Fibroblast of villous mesenchyme (primary cell): ENCODE measurements around the gene RBMS3. TPM values are rescaled to one million over a fixed set of nuclear protein-coding genes. Genes with fewer than 3 reads are reported as not detected.

Experiments used
- DNase-seq: peaks from one replicate; pipeline ENCODE4 v3.0.0-alpha.2; 2010; ENCODE audit warnings: low read depth
- H3K4me3 ChIP-seq: 2 replicates; pipeline ENCODE4 v1.5.1; 2011; ENCODE audit warnings: low read depth, mild to moderate bottlenecking, low read length
- total RNA-seq: library from RNA; depleted of rRNA; stranded (reverse); fragments of >200 nt; gene quantifications from 2 replicates; pipeline ENCODE4 v1.2.3, GENCODE V29; 2012
- TF ChIP-seq, protein P1 (sequence below): IDR thresholded peaks from 2 replicates; pipeline ENCODE4 v1.5.1; 2012; ENCODE audit warnings: low read depth, mild to moderate bottlenecking, low read length; ENCODE audit not compliant: insufficient read depth

RBMS3 gene
- total RNA-seq, 1 donor: 85.9 TPM

DNA sequence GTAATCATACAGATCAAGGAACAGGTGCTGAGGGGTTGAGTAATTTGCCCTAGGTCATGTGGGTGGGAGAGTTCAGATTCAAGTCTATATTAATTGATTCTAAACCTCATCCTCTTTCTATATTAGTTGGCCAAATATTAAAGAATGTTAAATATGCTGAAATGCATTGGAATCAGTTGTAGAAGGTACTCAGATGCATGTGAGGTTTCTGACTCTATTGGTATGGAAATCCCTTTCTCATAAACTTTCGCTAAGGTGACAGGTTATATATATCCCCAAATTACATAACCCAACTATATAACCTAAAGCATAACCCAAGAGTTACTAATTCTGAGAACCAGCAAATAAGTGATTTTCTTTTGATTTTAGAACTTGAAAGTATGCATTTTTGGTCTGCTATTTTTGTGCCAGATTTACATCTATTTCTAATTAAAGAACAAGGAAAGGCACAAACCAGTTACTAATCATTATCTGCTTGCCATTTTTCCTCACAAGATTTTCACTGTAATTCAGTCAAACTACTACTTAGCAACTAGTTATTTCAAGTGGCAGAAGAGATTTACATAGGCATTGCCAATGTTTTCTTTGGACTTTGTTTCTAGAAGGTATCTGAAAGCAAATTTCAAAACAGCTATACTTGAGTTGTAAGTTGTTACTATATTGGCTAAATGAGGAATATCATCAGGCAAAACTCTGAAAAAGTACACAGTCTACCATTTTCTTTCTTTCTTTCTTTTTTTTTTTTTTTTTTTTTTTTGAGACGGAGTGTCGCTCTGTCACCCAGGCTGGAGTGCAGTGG lies 201.3 kb downstream of the RBMS3 start:
- no peak for DNase-seq
- TF ChIP-seq, protein P1, sequence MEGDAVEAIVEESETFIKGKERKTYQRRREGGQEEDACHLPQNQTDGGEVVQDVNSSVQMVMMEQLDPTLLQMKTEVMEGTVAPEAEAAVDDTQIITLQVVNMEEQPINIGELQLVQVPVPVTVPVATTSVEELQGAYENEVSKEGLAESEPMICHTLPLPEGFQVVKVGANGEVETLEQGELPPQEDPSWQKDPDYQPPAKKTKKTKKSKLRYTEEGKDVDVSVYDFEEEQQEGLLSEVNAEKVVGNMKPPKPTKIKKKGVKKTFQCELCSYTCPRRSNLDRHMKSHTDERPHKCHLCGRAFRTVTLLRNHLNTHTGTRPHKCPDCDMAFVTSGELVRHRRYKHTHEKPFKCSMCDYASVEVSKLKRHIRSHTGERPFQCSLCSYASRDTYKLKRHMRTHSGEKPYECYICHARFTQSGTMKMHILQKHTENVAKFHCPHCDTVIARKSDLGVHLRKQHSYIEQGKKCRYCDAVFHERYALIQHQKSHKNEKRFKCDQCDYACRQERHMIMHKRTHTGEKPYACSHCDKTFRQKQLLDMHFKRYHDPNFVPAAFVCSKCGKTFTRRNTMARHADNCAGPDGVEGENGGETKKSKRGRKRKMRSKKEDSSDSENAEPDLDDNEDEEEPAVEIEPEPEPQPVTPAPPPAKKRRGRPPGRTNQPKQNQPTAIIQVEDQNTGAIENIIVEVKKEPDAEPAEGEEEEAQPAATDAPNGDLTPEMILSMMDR: no peak
- H3K4me3 ChIP-seq: no peak overlapping the region

DNA sequence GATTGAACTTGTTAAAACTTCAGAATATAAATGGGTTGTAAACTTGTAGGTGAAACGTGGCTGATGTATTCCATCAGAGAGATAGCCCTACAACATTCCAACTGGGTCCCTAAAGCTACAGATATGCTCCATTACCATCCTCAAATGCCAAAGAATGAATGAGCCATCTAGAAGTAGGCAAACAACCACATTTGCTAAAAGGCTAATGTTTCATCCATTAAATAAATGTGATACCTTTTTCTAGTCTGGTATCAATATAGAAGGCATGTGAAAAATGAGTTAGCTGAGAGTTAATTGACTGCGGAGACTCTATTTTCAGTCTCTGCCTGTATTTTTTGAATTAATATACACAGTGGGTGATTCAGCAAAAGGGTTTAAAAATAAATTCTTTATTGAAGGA lies 203.8 kb downstream of the RBMS3 start:
- H3K4me3 ChIP-seq: no peak overlapping the region
- TF ChIP-seq, protein P1: no peak
- DNase-seq: no peak

DNA sequence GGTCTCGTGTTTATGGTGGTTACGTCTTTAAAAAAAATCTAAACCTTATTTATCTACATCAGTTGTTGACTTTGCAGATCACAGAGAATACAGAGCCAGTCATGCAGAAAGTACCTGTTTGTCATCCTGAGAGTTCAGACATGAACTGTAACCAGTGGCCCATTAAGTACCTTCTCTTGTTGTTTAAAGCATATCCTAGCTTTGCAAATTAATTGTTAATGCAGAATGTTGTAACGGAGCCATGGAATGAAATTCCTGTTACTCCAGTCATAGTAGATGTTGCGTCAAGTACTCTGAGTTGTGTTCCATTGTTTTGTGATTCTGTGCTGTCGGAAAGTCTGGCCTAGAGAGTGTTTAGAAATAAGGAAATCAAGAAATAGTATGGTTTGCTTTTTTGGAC lies 205.2 kb downstream of the RBMS3 start:
- DNase-seq: peak; percentile 76
- TF ChIP-seq, protein P1: no peak
- no peak overlapping the region for H3K4me3 ChIP-seq

DNA sequence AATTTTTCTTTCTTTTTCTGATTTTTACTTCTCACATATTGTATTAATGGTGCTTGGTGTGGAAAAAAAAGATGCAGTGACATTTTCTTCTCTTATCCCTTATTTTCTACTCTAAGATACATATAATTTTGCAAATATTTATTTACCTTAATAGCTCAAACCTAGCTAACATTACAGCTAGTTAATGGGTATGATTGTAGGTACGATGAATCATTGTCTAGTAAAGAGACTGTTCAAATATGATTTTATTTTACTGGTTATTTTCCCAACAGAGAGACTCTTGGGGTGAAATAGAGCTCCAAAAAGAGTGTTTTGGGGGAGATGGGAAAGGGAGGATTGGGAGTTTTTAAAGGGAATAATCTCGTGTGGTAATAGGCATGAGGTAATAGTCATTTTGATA lies 206.0 kb downstream of the RBMS3 start:
- no peak overlapping the region for H3K4me3 ChIP-seq
- DNase-seq: no peak
- TF ChIP-seq, protein P1: no peak

DNA sequence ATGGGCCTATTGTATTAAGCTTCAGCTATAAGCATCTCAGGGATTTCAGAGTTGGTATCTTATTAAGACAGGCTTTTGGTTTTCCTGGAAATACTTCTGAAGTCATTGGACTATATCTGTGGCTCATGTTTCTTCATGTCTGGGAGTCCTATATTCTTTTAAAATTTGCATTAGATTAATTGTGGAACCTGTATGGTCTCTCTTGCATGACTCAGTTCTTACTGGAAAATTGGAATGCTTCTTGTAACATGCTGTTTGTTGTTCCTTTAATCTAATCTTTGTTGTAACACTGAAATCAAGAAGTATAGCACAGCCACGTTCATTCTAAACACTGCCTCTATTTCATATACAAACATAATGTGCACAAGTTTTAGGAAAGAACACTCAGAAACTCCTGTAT lies 208.1 kb downstream of the RBMS3 start:
- H3K4me3 ChIP-seq: no peak overlapping the region
- TF ChIP-seq, protein P1: no peak
- DNase-seq: no peak

DNA sequence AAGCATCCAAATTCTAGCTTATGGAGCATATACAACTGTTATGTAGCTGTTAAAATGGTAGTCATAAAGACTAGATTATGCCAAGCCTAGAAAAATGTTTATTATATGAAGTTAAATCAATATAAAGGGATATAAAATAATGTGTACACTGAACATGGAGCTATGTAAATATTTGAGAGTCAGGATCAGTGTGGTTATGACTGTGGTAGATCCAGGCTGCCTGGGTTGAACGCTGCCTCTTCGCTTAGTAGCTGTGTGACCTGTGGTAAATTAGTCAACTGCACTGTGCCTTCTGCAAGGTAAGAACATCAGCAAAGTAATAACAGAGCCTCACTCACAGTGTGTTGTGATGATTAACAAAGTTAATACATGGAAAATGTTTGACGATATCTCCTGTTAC lies 212.2 kb downstream of the RBMS3 start:
- no peak overlapping the region for H3K4me3 ChIP-seq
- TF ChIP-seq, protein P1: no peak
- DNase-seq: no peak
